Endothelial cell (in vitro differentiated cells): ENCODE measurements around the gene INO80E. TPM values are rescaled to one million over a fixed set of nuclear protein-coding genes. Genes with fewer than 3 reads are reported as not detected.

Source experiments
- DNase-seq: peaks from one replicate; pipeline ENCODE4 v3.0.0; 2021; ENCODE audit warnings: low spot score
- H3K27ac Mint-ChIP-seq: one replicate; pipeline ENCODE4 v1.8.0; 2021; ENCODE audit warnings: mixed read lengths, inconsistent platforms; ENCODE audit not compliant: unreplicated experiment
- H3K27me3 Mint-ChIP-seq: one replicate; pipeline ENCODE4 v1.8.0; 2021; ENCODE audit warnings: mild to moderate bottlenecking, moderate library complexity, mixed read lengths, inconsistent platforms; ENCODE audit not compliant: unreplicated experiment
- H3K36me3 Mint-ChIP-seq: one replicate; pipeline ENCODE4 v1.8.0; 2021; ENCODE audit warnings: mild to moderate bottlenecking, low read depth, mixed read lengths, inconsistent platforms; ENCODE audit not compliant: unreplicated experiment
- H3K4me1 Mint-ChIP-seq: one replicate; pipeline ENCODE4 v1.8.0; 2021; ENCODE audit warnings: mild to moderate bottlenecking, mixed read lengths, inconsistent platforms; ENCODE audit not compliant: unreplicated experiment
- H3K4me3 Mint-ChIP-seq: one replicate; pipeline ENCODE4 v1.8.0; 2021; ENCODE audit warnings: mild to moderate bottlenecking, mixed read lengths, inconsistent platforms; ENCODE audit not compliant: unreplicated experiment
- H3K9me3 Mint-ChIP-seq: one replicate; pipeline ENCODE4 v1.8.0; 2021; ENCODE audit warnings: mixed read lengths, inconsistent platforms; ENCODE audit not compliant: unreplicated experiment
- CTCF ChIP-seq: fragments of 200-600 bp; sonication (generic); IDR thresholded peaks from one replicate; pipeline ENCODE4 v1.5.0; 2021; ENCODE audit warnings: antibody characterized with exemption; ENCODE audit not compliant: unreplicated experiment
- total RNA-seq: library from RNA; stranded (reverse); fragmentation: NEBNext Ultra II Directional; extraction: Animal tissue kit (Norgen Biotek cat#: 25700); gene quantifications from one replicate; pipeline ENCODE4 v1.2.1, GENCODE V29; 2021; ENCODE audit not compliant: unreplicated experiment

The INO80E gene
- total RNA-seq, 1 donor from 2014 or later = 94.4 TPM

GRCh38 chr16:29962344-29962994 is 33.6 kb upstream of the INO80E start:
- Mint-ChIP-seq H3K4me1 (peaks cover 26% of the 10 kb centered on the region), H3K27me3 (peaks cover 13% of the 10 kb centered on the region), H3K36me3 (peaks cover 6% of the 10 kb centered on the region), H3K27ac (peak overlapping the region; percentile 98), H3K9me3 (no peaks in the 10 kb centered on the region), H3K4me3 (peak overlapping the region; percentile 94)
- TF ChIP-seq CTCF = no peak
- DNase-seq = peak; percentile 23

- DNase-seq = no peak
- H3K36me3 Mint-ChIP-seq = peaks cover 8% of the 10 kb centered on the region
- H3K4me3 Mint-ChIP-seq = peak overlapping the region; percentile 94
- no peak for TF ChIP-seq CTCF
- H3K4me1 Mint-ChIP-seq = peaks cover 26% of the 10 kb centered on the region
- peaks cover 13% of the 10 kb centered on the region for H3K27me3 Mint-ChIP-seq
- no peaks in the 10 kb centered on the region for H3K9me3 Mint-ChIP-seq
- H3K27ac Mint-ChIP-seq = peak overlapping the region; percentile 98
These were observed 32.9 kb upstream of the INO80E start for GRCh38 chr16:29963021-29963743.

GRCh38 chr16:29968205-29968604 is 27.8 kb upstream of the INO80E start:
- DNase-seq = no peak
- Mint-ChIP-seq H3K36me3 (peaks cover 39% of the 10 kb centered on the region), H3K9me3 (no peaks in the 10 kb centered on the region), H3K4me1 (peaks cover 24% of the 10 kb centered on the region), H3K27ac (no peak overlapping the region), H3K4me3 (peak overlapping the region; percentile 30), H3K27me3 (peaks cover 8% of the 10 kb centered on the region)
- no peak for TF ChIP-seq CTCF

- no peak for DNase-seq
- no peak overlapping the region for H3K4me3 Mint-ChIP-seq
- no peaks in the 10 kb centered on the region for H3K9me3 Mint-ChIP-seq
- H3K27ac Mint-ChIP-seq = no peak overlapping the region
- H3K27me3 Mint-ChIP-seq = peaks cover 19% of the 10 kb centered on the region
- no peak for TF ChIP-seq CTCF
- H3K4me1 Mint-ChIP-seq = peaks cover 28% of the 10 kb centered on the region
- H3K36me3 Mint-ChIP-seq = peaks cover 45% of the 10 kb centered on the region
These were observed 24.7 kb upstream of the INO80E start for GRCh38 chr16:29971304-29971703.

- TF ChIP-seq CTCF = no peak
- peak overlapping the region; percentile 86 for H3K4me3 Mint-ChIP-seq
- H3K9me3 Mint-ChIP-seq = no peaks in the 10 kb centered on the region
- DNase-seq = no peak
- peak overlapping the region; percentile 93 for H3K27ac Mint-ChIP-seq
- H3K27me3 Mint-ChIP-seq = peaks cover 27% of the 10 kb centered on the region
- peaks cover 45% of the 10 kb centered on the region for H3K36me3 Mint-ChIP-seq
- H3K4me1 Mint-ChIP-seq = peaks cover 39% of the 10 kb centered on the region
These were observed 23.5 kb upstream of the INO80E start for GRCh38 chr16:29972500-29972899.
